ENCODE data around the gene JAG2.

JAG2 gene

GRCh38 chr14:105165761-105166485, 2.7 kb downstream of the JAG2 start:
- no peak for DNase-seq (ENCODE audit: low read depth, low spot score)

DNA sequence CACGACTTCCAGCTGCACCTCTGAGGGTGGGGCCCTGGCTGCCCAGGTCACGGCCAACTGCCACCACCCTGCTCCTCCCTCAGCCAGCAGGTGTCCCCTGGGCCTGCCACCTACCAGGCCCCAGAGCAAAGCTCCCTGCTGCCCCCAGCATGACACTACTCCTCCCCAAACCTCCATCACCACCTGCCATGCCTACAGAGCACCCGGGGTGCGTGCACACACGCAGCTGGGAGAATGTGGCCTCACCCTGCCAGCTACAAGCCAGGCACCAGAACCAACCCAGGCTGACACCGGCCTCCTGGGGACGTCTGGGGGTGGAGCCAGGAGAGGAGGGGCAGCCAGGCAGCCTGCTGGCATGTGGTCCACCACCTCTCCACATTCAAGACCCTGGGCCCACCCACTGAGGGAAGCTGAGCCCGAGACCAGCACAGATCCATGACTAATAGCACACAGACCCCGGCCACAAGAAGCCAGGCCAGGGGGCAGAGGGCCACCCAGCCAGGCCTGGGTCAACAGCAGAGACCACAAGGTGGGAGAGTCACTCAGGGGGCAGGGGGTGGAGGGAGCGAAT, 3.4 kb downstream of the JAG2 start:
- DNase-seq (ENCODE audit: low read depth, low spot score) = no peak

GRCh38 chr14:105163040-105163742, 5.4 kb downstream of the JAG2 start:
- DNase-seq (ENCODE audit: low read depth, low spot score) = no peak

- DNase-seq (ENCODE audit: low read depth, low spot score) = no peak
These were observed 6.0 kb downstream of the JAG2 start for GRCh38 chr14:105162669-105162979.

DNA sequence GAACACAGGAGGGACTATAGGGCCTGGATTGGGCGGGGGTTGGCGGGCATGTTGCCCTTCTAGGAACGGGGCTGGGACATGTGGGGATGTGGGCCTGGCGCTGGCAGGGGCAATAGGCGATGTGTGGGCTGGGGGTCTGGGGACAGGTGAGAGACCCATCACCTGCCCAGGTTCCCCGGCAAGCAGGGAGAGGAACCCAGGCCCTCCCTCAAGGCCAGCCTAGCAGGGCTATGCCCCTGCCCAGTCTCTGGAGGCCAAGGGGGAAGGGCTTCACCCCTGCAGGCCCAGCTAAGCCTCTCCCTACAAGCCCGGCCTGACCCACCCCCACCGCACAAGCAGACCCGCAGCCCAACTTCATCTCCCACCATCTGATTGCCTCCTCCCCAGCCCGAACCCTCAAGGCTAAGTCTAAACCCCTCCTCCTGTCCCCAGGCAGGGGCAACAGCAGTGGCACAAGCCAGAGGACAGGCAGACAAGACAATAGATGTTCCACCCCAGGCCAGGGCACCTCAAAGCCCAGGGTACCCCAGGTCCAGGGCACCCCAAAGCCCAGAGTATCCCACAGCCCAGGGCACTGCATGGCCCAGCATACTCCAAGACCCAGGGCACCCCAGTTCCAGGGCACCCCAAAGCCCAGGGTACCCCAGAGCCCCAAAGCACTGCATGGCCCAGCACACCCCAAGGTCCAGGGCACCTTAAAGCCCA, 6.5 kb downstream of the JAG2 start:
- DNase-seq (ENCODE audit: low read depth, low spot score) = no peak

GRCh38 chr14:105161309-105161708, 7.3 kb downstream of the JAG2 start:
- no peak for DNase-seq (ENCODE audit: low read depth, low spot score)

DNA sequence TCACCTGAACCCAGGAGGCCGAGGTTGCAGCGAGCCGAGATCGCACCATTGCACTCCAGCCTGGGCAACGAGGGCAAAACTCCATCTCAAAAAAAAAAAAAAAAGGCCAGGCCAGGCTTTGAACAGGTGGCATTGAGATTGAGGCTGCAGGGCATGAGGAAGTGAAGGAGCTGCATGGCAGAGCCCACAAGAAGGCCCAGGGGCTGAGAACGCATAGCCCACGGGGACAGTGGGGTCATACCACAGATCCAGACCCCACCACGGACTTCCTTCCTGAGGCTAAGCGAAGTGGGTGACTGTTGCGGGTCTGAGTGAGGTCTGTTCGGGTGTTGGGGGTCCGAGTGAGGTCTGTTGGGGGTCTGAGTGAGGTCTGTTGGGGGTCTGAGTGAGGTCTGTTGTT, 7.8 kb downstream of the JAG2 start:
- DNase-seq (ENCODE audit: low read depth, low spot score) = no peak

GRCh38 chr14:105159344-105159743, 9.2 kb downstream of the JAG2 start:
- no peak for DNase-seq (ENCODE audit: low read depth, low spot score)

- no peak for DNase-seq (ENCODE audit: low read depth, low spot score)
These were observed 9.8 kb downstream of the JAG2 start for GRCh38 chr14:105158794-105159193.

DNA sequence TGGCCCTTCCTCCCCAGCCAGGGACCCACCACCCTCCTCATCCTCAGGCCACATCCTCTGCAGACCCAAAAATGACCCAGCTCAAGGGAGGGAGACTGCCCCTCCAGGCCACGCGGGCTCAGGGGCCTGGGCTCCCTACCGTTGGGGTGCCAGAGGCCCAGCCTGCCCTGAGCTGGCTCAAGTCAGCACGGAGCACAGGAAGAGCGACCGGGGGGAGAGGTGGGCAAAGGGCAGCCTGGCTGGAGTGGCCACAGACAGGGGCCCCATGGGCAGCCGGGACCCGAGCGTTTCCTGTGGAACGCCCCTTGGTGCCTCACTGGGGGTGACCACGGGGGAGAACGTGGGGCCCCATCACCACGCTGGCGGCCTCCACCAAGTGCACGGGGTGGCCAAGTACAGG, 10.7 kb downstream of the JAG2 start:
- DNase-seq (ENCODE audit: low read depth, low spot score) = no peak

GRCh38 chr14:105156414-105157375, 11.9 kb downstream of the JAG2 start:
- no peak for DNase-seq (ENCODE audit: low read depth, low spot score)

DNA sequence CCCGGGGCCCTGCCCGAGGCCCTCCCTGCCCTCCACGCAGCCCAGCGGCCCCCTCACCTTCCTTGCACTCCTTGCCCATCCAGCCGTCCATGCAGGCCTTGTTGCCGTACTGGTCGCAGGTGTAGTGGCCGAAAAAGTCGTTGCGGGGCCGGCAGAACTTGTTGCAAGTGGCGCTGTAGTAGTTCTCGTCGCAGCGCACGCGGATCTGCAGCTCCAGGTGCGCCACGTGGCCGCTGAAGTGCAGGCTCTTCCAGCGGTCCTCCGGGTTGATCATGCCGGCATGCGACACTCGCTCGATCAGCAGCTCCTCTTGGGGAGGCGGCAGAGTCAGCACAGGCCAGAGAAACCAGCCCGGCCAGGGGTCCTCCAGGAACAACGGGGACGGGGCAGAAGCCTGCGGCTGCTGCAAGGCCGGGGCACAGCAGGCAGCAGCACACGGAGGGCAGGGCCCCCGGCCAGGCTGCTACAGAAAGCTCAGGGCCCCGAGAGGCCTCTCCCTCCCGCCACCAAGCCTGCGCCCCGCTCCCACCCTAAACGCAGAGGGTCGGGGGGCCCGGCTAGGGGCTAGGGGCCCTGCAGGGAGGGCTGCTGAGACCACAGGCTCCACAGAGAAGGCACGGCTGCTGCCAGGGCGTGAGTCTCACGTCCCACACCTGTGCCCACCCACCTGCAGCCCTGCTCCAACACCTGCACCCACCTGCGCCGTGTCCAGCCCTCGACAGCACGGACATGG, 12.7 kb downstream of the JAG2 start:
- DNase-seq (ENCODE audit: low read depth, low spot score) = peak; percentile 54

DNA sequence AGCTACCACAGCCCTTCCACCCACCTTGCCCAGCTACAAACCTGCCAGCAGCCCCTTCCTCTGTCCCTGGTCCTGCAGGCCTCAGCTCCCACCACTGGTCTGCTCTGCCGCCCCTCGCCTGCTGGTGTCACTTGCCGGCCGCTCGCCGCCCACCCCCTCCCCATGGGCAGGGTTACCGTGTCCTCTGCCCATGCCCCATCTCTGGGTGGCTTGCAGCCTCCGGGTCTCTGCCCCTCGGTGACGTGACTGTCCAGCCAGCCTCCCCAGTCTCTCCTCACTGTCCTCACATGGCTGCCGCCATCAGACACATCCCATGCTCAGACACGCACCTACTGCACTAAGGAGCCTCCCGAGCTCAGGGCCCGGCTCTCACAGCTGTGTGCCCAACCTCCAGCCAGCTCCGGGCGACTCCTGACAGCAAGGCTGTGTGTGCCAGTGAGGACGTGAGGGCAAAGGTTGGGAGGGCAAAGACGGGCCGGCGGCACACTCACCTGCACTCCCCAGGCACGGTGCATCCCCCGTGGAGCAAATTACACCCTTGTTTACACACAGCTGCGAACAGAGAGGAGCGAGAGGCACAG, 13.4 kb downstream of the JAG2 start:
- no peak for DNase-seq (ENCODE audit: low read depth, low spot score)

DNA sequence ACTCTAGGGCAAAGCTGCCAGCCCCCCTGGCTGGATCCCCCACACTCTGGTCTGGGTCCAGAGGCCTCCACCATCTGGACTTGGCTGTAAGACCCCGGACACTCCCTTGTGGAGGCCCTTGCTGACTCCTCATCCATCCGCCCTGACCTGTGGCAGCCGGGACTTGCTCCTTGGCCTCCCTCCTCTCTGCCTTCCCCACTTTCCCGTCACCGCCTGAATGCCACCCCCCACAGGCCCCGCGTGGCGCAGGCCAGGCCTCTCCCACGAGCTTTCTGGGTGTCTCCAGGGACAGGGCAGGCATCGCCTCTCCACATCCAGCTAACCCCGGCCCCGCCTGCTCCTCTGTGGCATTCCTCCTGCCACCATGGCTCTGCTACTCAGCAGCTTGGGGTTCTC, 14.1 kb downstream of the JAG2 start:
- no peak for DNase-seq (ENCODE audit: low read depth, low spot score)

GRCh38 chr14:105153739-105154475, 14.7 kb downstream of the JAG2 start:
- no peak for DNase-seq (ENCODE audit: low read depth, low spot score)

DNA sequence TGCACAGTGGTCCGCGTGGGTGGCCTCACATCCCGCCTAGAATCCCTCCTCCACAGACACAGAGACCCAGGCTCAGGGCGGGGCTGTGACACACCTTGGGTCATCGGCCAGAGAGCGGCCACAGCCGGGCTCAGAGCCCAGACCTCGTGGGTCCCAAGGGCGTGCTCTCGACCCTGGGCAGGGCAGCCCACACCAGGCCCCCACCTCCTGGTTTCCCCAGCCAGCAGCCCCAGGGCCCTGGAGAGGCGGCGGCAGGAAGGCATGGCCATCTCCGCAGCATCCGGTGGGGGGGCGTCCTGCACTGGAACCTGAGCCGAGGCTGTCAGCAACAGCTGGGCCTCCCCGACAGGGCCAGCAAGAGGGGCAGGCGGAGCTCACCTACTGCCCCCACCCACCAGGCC, 15.2 kb downstream of the JAG2 start:
- no peak for DNase-seq (ENCODE audit: low read depth, low spot score)

- DNase-seq (ENCODE audit: low read depth, low spot score) = no peak
These were observed 15.8 kb downstream of the JAG2 start for GRCh38 chr14:105152794-105153241.

DNA sequence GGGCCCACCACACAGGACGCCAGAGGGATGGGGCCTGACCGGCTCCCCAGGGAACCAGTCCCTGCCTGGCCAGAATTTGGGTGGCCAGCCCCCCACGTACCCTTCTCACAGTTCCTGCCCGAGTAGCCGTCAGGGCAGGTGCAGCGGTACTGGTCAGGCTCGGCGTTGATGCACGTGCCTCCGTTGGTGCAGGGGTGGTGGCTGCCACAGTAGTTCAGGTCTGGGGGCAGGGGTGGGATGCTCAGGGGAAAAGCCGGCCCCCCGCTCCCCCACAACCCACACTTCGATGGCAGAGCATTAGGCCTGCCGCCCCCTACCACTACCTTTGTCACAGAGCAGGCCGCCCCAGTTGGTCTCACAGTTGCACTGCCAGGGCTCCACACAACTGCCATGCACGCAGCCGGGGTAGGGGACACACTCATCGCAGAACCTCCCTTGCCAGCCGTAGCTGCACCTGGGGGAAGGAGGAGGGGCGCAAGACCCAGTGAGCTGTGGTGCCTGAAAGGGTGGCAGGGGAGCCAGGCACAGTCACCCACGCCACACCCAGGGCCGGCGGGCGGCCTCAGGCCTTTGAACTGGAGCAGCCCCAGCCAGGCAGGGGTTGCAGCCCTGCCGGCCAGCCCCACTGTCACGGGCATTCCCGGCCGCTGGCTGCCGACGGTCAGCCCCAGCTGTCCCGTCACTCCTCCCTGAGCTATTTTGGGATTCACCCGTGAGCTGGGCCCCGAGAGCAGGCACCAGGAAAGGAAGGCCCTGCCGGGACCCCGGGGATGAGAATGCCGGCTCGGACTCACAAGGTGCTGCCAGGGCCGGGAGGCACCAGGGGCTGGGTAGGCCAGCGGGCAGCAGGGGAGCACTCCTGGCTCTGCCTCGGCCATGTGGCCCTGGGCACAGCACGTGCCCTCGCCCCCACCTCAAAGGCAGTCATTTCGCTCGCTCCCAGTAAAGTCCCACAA, 16.5 kb downstream of the JAG2 start:
- no peak for DNase-seq (ENCODE audit: low read depth, low spot score)

All from ELF-1 (cell line).